Stimulated activated memory B cell treated with anti-CD40 and anti-IgM and Interleukin-4, amounts not matched to agents 10 μg/mL and 1 μg/mL and 100 μg/mL, for 72 hours (primary cell): ENCODE data around the gene NVL.
"Not testable (repeated sequence)": the region's sequence is repeated elsewhere in the genome, so short reads cannot be mapped to it uniquely, and the experiment has no call there.

ENCODE experiments used
- ATAC-seq: fragments of 150-1000 bp; cut with Tn5 transposase; 2 replicates; pipeline ENCODE4 v1.10.0; 2021
- H3K27ac Mint-ChIP-seq: one replicate; pipeline ENCODE4 v1.8.0; 2022; ENCODE audit warnings: mild to moderate bottlenecking, mixed read lengths
- H3K27me3 Mint-ChIP-seq: one replicate; pipeline ENCODE4 v1.8.0; 2022; ENCODE audit warnings: mixed read lengths
- H3K36me3 Mint-ChIP-seq: one replicate; pipeline ENCODE4 v1.8.0; 2022; ENCODE audit warnings: mixed read lengths
- H3K4me1 Mint-ChIP-seq: one replicate; pipeline ENCODE4 v1.8.0; 2022; ENCODE audit warnings: mixed read lengths
- H3K4me3 Mint-ChIP-seq: one replicate; pipeline ENCODE4 v1.8.0; 2022; ENCODE audit warnings: mild to moderate bottlenecking, moderate library complexity, mixed read lengths
- H3K9me3 Mint-ChIP-seq: one replicate; pipeline ENCODE4 v1.8.0; 2022; ENCODE audit warnings: mixed read lengths

NVL gene

GRCh38 chr1:224348137-224348536 lies 18.2 kb upstream of the NVL start:
- no peaks in the 10 kb centered on the region for H3K4me1 Mint-ChIP-seq
- H3K9me3 Mint-ChIP-seq, result peaks cover 5% of the 10 kb centered on the region
- no peak overlapping the region for H3K4me3 Mint-ChIP-seq
- ATAC-seq, result no peak
- no peak overlapping the region for H3K27ac Mint-ChIP-seq
- H3K36me3 Mint-ChIP-seq, result peaks cover 6% of the 10 kb centered on the region
- H3K27me3 Mint-ChIP-seq, result peaks cover 21% of the 10 kb centered on the region

- no peak for ATAC-seq
- peaks cover 35% of the 10 kb centered on the region for H3K27me3 Mint-ChIP-seq
- H3K9me3 Mint-ChIP-seq, result peaks cover 13% of the 10 kb centered on the region
- H3K4me3 Mint-ChIP-seq, result no peak overlapping the region
- H3K36me3 Mint-ChIP-seq, result peaks cover 10% of the 10 kb centered on the region
- no peak overlapping the region for H3K27ac Mint-ChIP-seq
- H3K4me1 Mint-ChIP-seq, result peaks cover 6% of the 10 kb centered on the region
These were observed 13.7 kb upstream of the NVL start for GRCh38 chr1:224343679-224344078.

GRCh38 chr1:224340453-224341384 lies 10.7 kb upstream of the NVL start:
- H3K4me3 Mint-ChIP-seq, result peak overlapping the region; percentile 59
- not testable (repeated sequence) for H3K27ac Mint-ChIP-seq, H3K4me1 Mint-ChIP-seq, H3K36me3 Mint-ChIP-seq
- peaks cover 13% of the 10 kb centered on the region for H3K9me3 Mint-ChIP-seq
- peak; percentile 63 for ATAC-seq
- H3K27me3 Mint-ChIP-seq, result peaks cover 18% of the 10 kb centered on the region

- H3K4me1 Mint-ChIP-seq, result peaks cover 11% of the 10 kb centered on the region
- ATAC-seq, result no peak
- H3K27me3 Mint-ChIP-seq, result peaks cover 18% of the 10 kb centered on the region
- peaks cover 13% of the 10 kb centered on the region for H3K9me3 Mint-ChIP-seq
- H3K27ac Mint-ChIP-seq, result no peak overlapping the region
- peaks cover 10% of the 10 kb centered on the region for H3K36me3 Mint-ChIP-seq
- H3K4me3 Mint-ChIP-seq, result no peak overlapping the region
These were observed 9.6 kb upstream of the NVL start for GRCh38 chr1:224339442-224340033.

- peaks cover 6% of the 10 kb centered on the region for H3K36me3 Mint-ChIP-seq
- no peak overlapping the region for H3K27ac Mint-ChIP-seq
- H3K9me3 Mint-ChIP-seq, result peaks cover 9% of the 10 kb centered on the region
- peaks cover 23% of the 10 kb centered on the region for H3K4me1 Mint-ChIP-seq
- no peak overlapping the region for H3K4me3 Mint-ChIP-seq
- peaks cover 16% of the 10 kb centered on the region for H3K27me3 Mint-ChIP-seq
- ATAC-seq, result no peak
These were observed 8.3 kb upstream of the NVL start for GRCh38 chr1:224338150-224338838.

- H3K9me3 Mint-ChIP-seq, result no peaks in the 10 kb centered on the region
- H3K27ac Mint-ChIP-seq, result peak overlapping the region; percentile 65
- H3K4me3 Mint-ChIP-seq, result no peak overlapping the region
- no peak for ATAC-seq
- H3K27me3 Mint-ChIP-seq, result no peaks in the 10 kb centered on the region
- no peaks in the 10 kb centered on the region for H3K36me3 Mint-ChIP-seq
- H3K4me1 Mint-ChIP-seq, result peaks cover 33% of the 10 kb centered on the region
These were observed 4.2 kb upstream of the NVL start for GRCh38 chr1:224333939-224334786.

- ATAC-seq, result peak; percentile 69
- Mint-ChIP-seq H3K9me3 (no peaks in the 10 kb centered on the region), H3K27ac (peak overlapping the region; percentile 65), H3K4me3 (peak overlapping the region; percentile 0), H3K4me1 (peaks cover 40% of the 10 kb centered on the region), H3K36me3 (no peaks in the 10 kb centered on the region), H3K27me3 (no peaks in the 10 kb centered on the region)
These were observed 3.4 kb upstream of the NVL start for GRCh38 chr1:224333309-224333926.

- no peak for ATAC-seq
- Mint-ChIP-seq H3K27me3 (no peaks in the 10 kb centered on the region), H3K27ac (no peak overlapping the region), H3K4me1 (peaks cover 53% of the 10 kb centered on the region), H3K36me3 (no peaks in the 10 kb centered on the region), H3K9me3 (no peaks in the 10 kb centered on the region), H3K4me3 (no peak overlapping the region)
These were observed 1.9 kb upstream of the NVL start for GRCh38 chr1:224331824-224332223.

GRCh38 chr1:224331326-224331725 lies 1.4 kb upstream of the NVL start:
- peaks cover 53% of the 10 kb centered on the region for H3K4me1 Mint-ChIP-seq
- no peak overlapping the region for H3K27ac Mint-ChIP-seq
- no peak for ATAC-seq
- no peaks in the 10 kb centered on the region for H3K9me3 Mint-ChIP-seq
- H3K36me3 Mint-ChIP-seq, result no peaks in the 10 kb centered on the region
- no peaks in the 10 kb centered on the region for H3K27me3 Mint-ChIP-seq
- H3K4me3 Mint-ChIP-seq, result no peak overlapping the region

GRCh38 chr1:224329484-224329841 lies 509 bp downstream of the NVL start:
- peaks cover 47% of the 10 kb centered on the region for H3K4me1 Mint-ChIP-seq
- H3K27me3 Mint-ChIP-seq, result no peaks in the 10 kb centered on the region
- H3K36me3 Mint-ChIP-seq, result no peaks in the 10 kb centered on the region
- peak overlapping the region; percentile 98 for H3K27ac Mint-ChIP-seq
- no peak for ATAC-seq
- H3K4me3 Mint-ChIP-seq, result peak overlapping the region; percentile 84
- H3K9me3 Mint-ChIP-seq, result no peaks in the 10 kb centered on the region

GRCh38 chr1:224328644-224329043 lies 1.3 kb downstream of the NVL start:
- no peak for ATAC-seq
- no peaks in the 10 kb centered on the region for H3K27me3 Mint-ChIP-seq
- peak overlapping the region; percentile 98 for H3K27ac Mint-ChIP-seq
- peak overlapping the region; percentile 84 for H3K4me3 Mint-ChIP-seq
- H3K4me1 Mint-ChIP-seq, result peaks cover 39% of the 10 kb centered on the region
- H3K36me3 Mint-ChIP-seq, result no peaks in the 10 kb centered on the region
- H3K9me3 Mint-ChIP-seq, result no peaks in the 10 kb centered on the region

GRCh38 chr1:224325959-224326358 lies 4.0 kb downstream of the NVL start:
- no peaks in the 10 kb centered on the region for H3K27me3 Mint-ChIP-seq
- H3K4me1 Mint-ChIP-seq, result peaks cover 38% of the 10 kb centered on the region
- H3K27ac Mint-ChIP-seq, result no peak overlapping the region
- no peak overlapping the region for H3K4me3 Mint-ChIP-seq
- no peaks in the 10 kb centered on the region for H3K9me3 Mint-ChIP-seq
- ATAC-seq, result no peak
- H3K36me3 Mint-ChIP-seq, result peaks cover 16% of the 10 kb centered on the region

GRCh38 chr1:224321706-224322105 lies 8.3 kb downstream of the NVL start:
- Mint-ChIP-seq H3K9me3 (no peaks in the 10 kb centered on the region), H3K4me1 (peaks cover 10% of the 10 kb centered on the region), H3K27ac (peak overlapping the region; percentile 58), H3K27me3 (no peaks in the 10 kb centered on the region), H3K36me3 (peaks cover 19% of the 10 kb centered on the region), H3K4me3 (no peak overlapping the region)
- no peak for ATAC-seq

- Mint-ChIP-seq H3K27ac (no peak overlapping the region), H3K4me3 (no peak overlapping the region), H3K27me3 (no peaks in the 10 kb centered on the region), H3K4me1 (peaks cover 10% of the 10 kb centered on the region), H3K9me3 (no peaks in the 10 kb centered on the region), H3K36me3 (peaks cover 31% of the 10 kb centered on the region)
- ATAC-seq, result no peak
These were observed 12.5 kb downstream of the NVL start for GRCh38 chr1:224317383-224318045.
